WTC11 (cell line): ENCODE results near the gene CYLD. TPM values are rescaled to one million over a fixed set of nuclear protein-coding genes. Genes with fewer than 3 reads are reported as not detected.

Experiments used
- ATAC-seq: fragments of 200-7000 bp; cut with Tn5 transposase; 2 replicates; pipeline ENCODE4 v1.10.0; 2021; ENCODE audit warnings: mild to moderate bottlenecking, moderate library complexity
- CTCF ChIA-PET: fragments of 300-600 bp; sonication (Branson Sonifier 250); formaldehyde crosslinking; loops from one replicate; lab custom pipeline; 2021; ENCODE audit warnings: antibody characterized with exemption; lab: Charles Lee
- POLR2A ChIA-PET: fragments of 350-600 bp; sonication (Branson Sonifier 250); formaldehyde crosslinking; loops from one replicate; lab custom pipeline; 2021; ENCODE audit warnings: antibody characterized with exemption; lab: Charles Lee
- DNase-seq: peaks from one replicate; pipeline ENCODE4 v3.0.0; 2021; ENCODE audit warnings: low spot score
- H3K27ac Mint-ChIP-seq: 2 replicates; pipeline ENCODE4 v1.8.0; 2021; ENCODE audit warnings: mixed read lengths
- H3K27me3 Mint-ChIP-seq: 2 replicates; pipeline ENCODE4 v1.8.0; 2021; ENCODE audit warnings: low read depth, mild to moderate bottlenecking, moderate library complexity, mixed read lengths
- H3K36me3 Mint-ChIP-seq: 2 replicates; pipeline ENCODE4 v1.8.0; 2021; ENCODE audit warnings: mixed read lengths
- H3K4me1 Mint-ChIP-seq: 2 replicates; pipeline ENCODE4 v1.8.0; 2022; ENCODE audit warnings: mixed read lengths
- H3K4me3 Mint-ChIP-seq: 2 replicates; pipeline ENCODE4 v1.8.0; 2021; ENCODE audit warnings: mild to moderate bottlenecking, moderate library complexity, mixed read lengths
- H3K9me3 Mint-ChIP-seq: 2 replicates; pipeline ENCODE4 v1.8.0; 2021; ENCODE audit warnings: mixed read lengths
- ATF2 ChIP-seq: sonication (generic); formaldehyde crosslinking; IDR thresholded peaks from 2 replicates; pipeline ENCODE4 v1.8.1; 2022; ENCODE audit warnings: low read depth, missing genetic modification reagents, borderline replicate concordance
- E2F5 ChIP-seq: sonication (generic); formaldehyde crosslinking; IDR thresholded peaks from 2 replicates; pipeline ENCODE4 v1.8.1; 2022; ENCODE audit warnings: mild to moderate bottlenecking, moderate library complexity, missing genetic modification reagents
- FOXK1 ChIP-seq: sonication (generic); formaldehyde crosslinking; IDR thresholded peaks from 2 replicates; pipeline ENCODE4 v1.8.0; 2022; ENCODE audit warnings: mild to moderate bottlenecking, moderate library complexity, missing genetic modification reagents
- FOXP4 ChIP-seq: sonication (generic); formaldehyde crosslinking; IDR thresholded peaks from 2 replicates; pipeline ENCODE4 v1.8.0; 2022; ENCODE audit warnings: mild to moderate bottlenecking, missing genetic modification reagents
- MAX ChIP-seq: sonication (generic); formaldehyde crosslinking; IDR thresholded peaks from 2 replicates; pipeline ENCODE4 v1.8.0; 2022; ENCODE audit warnings: mild to moderate bottlenecking, missing genetic modification reagents
- TEAD1 ChIP-seq: sonication (generic); formaldehyde crosslinking; IDR thresholded peaks from 2 replicates; pipeline ENCODE4 v1.8.0; 2022; ENCODE audit warnings: mild to moderate bottlenecking, missing genetic modification reagents
- ZNF532 ChIP-seq: fragments of 250-450 bp; sonication (Bioruptor Pico); IDR thresholded peaks from 2 replicates; pipeline ENCODE4 v1.9.0; 2021; ENCODE audit warnings: mild to moderate bottlenecking, borderline replicate concordance
- total RNA-seq: library from RNA; stranded (reverse); gene quantifications from 3 replicates; pipeline ENCODE4 v1.2.3, GENCODE V29; 2021

Gene CYLD
- total RNA-seq, 1 experiment from 2014 or later, result 10.8 TPM

- H3K4me1 Mint-ChIP-seq, result no peaks in the 10 kb centered on the region
- TF ChIP-seq ZNF532 (CRISPR knock-in tag), result no peak
- no peak for TF ChIP-seq TEAD1
- H3K9me3 Mint-ChIP-seq, result no peaks in the 10 kb centered on the region; the same call in 1 of the 2 replicates
- no peak for DNase-seq
- H3K27ac Mint-ChIP-seq, result no peak overlapping the region
- no peak for ATAC-seq
- no peaks in the 10 kb centered on the region for H3K36me3 Mint-ChIP-seq
- H3K27me3 Mint-ChIP-seq, result no peaks in the 10 kb centered on the region
- POLR2A ChIA-PET, result no interaction called here
- H3K4me3 Mint-ChIP-seq, result no peak overlapping the region
- CTCF ChIA-PET, result interaction anchor here (1.2 to 1.5 kb wide), 2 partner anchors 11 to 64 kb away, joined by 3 read pairs; no protein-coding TSS in a partner anchor
Observed at GRCh38 chr16:50731130-50731988, 10.5 kb upstream of the CYLD start.

- Mint-ChIP-seq H3K9me3 (no peaks in the 10 kb centered on the region; the same call in 1 of the 2 replicates), H3K27ac (no peak overlapping the region), H3K4me3 (no peak overlapping the region), H3K4me1 (no peaks in the 10 kb centered on the region), H3K27me3 (no peaks in the 10 kb centered on the region), H3K36me3 (no peaks in the 10 kb centered on the region)
- DNase-seq (no peak), ATAC-seq (no peak)
- TF ChIP-seq ATF2 (CRISPR knock-in tag) (no peak), FOXK1 (CRISPR knock-in tag) (no peak), FOXP4 (CRISPR knock-in tag) (no peak)
- ChIA-PET CTCF (interaction anchor here (1.2 to 1.5 kb wide), 2 partner anchors 12 to 65 kb away, joined by 3 read pairs; no protein-coding TSS in a partner anchor), POLR2A (no interaction called here)
Observed at GRCh38 chr16:50731989-50732832, 9.7 kb upstream of the CYLD start.

GRCh38 chr16:50733468-50733867 lies 8.4 kb upstream of the CYLD start:
- Mint-ChIP-seq H3K9me3 (no peaks in the 10 kb centered on the region; the same call in 1 of the 2 replicates), H3K4me1 (no peaks in the 10 kb centered on the region), H3K36me3 (no peaks in the 10 kb centered on the region), H3K4me3 (no peak overlapping the region), H3K27ac (no peak overlapping the region)
- ChIA-PET POLR2A (no interaction called here), CTCF (interaction anchor here (1.3 kb wide), 1 partner anchor 68 kb away, joined by 5 read pairs; no protein-coding TSS in a partner anchor)
- ATAC-seq, result no peak
- TF ChIP-seq E2F5 (no peak), MAX (no peak)
- TF ChIP-seq, all 79 proteins: peak for 0
- no peaks in the 10 kb centered on the region; the same call in none of the 2 replicates for H3K27me3 Mint-ChIP-seq
- DNase-seq, result no peak
